Activated B cell treated with CpG ODN at 0.5 μM for 24 hours (primary cell): ENCODE results near the gene CUL4B. TPM values are rescaled to one million over a fixed set of nuclear protein-coding genes. Genes with fewer than 3 reads are reported as not detected.
"Not testable (repeated sequence)": the region's sequence is repeated elsewhere in the genome, so short reads cannot be mapped to it uniquely, and the experiment has no call there.

ENCODE experiments used
- ATAC-seq: fragments of 200-7000 bp; cut with Tn5 transposase; one replicate; pipeline ENCODE4 v1.10.0; 2021; ENCODE audit warnings: low read depth, mild to moderate bottlenecking, moderate library complexity
- CTCF ChIA-PET: fragments of 350-600 bp; sonication (Branson Sonifier 250); formaldehyde crosslinking; loops from one replicate; lab custom pipeline; 2021; ENCODE audit warnings: antibody characterized with exemption; lab: Charles Lee
- POLR2A ChIA-PET: fragments of 350-600 bp; sonication (Branson Sonifier 250); formaldehyde crosslinking; loops from one replicate; lab custom pipeline; 2021; ENCODE audit warnings: antibody characterized with exemption; lab: Charles Lee
- DNase-seq: peaks from one replicate; pipeline ENCODE4 v3.0.0; 2022
- H3K27ac Mint-ChIP-seq: one replicate; pipeline ENCODE4 v1.8.0; 2020; ENCODE audit warnings: mixed read lengths
- H3K27me3 Mint-ChIP-seq: one replicate; pipeline ENCODE4 v1.8.0; 2021; ENCODE audit warnings: mixed read lengths
- H3K36me3 Mint-ChIP-seq: one replicate; pipeline ENCODE4 v1.8.0; 2021; ENCODE audit warnings: low read depth, mixed read lengths
- H3K4me1 Mint-ChIP-seq: one replicate; pipeline ENCODE4 v1.8.0; 2021; ENCODE audit warnings: mixed read lengths
- H3K4me3 Mint-ChIP-seq: one replicate; pipeline ENCODE4 v1.8.0; 2020; ENCODE audit warnings: mild to moderate bottlenecking, mixed read lengths
- H3K9me3 Mint-ChIP-seq: one replicate; pipeline ENCODE4 v1.8.0; 2020; ENCODE audit warnings: mixed read lengths
- intact Hi-C: fragments of 100-400 bp; cut with micrococcal nuclease; formaldehyde crosslinking; loops from one replicate; pipeline ENCODE4 v1.15.1; 2024
- total RNA-seq: library from RNA; stranded (reverse); gene quantifications from 2 replicates; pipeline ENCODE4 v1.2.3, GENCODE V29; 2022
- TF ChIP-seq, protein P1 (sequence below): fragments of 200-600 bp; IDR thresholded peaks from one replicate; pipeline ENCODE4 v1.8.0; 2022; ENCODE audit warnings: antibody characterized with exemption, mild to moderate bottlenecking

The CUL4B gene
- total RNA-seq, 1 donor from 2014 or later, result 35.9 TPM

DNA sequence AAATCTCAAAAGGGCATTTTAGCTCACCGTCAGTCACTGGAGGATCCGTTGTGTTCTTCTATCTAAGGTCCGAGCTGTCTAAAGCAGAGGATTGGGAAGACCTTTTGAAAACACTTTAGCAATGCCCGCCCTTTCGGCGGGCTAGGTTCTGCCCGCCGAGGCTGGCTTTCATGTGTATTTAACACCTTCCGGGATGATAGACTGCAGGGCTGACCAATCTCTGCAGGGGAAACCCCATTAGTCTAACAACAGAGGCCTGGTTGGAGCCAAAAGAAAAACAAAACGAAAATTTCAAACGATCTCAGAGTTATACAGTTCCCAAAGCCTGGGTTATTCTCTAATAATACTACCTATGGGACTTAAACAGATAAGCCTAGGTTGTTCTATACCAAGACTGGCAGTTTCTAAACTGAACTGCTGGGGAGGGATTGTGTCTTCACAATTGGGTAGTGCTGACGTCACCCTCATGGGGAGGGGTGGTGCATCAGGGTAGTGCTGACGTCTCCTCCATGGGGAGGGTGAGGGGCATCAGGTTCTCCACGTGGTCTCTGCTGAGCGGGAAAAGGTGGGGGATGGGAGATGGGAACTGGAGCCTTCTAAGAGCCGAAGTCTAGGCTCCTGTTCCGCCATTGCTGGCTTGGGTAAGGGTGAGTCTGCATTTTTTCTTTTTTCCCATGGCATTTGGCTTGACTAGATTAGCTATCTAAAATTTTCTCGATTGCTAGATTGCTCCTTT, 14.8 kb upstream of the CUL4B start:
- H3K27me3 Mint-ChIP-seq, result no peaks in the 10 kb centered on the region
- intact Hi-C loops, result no loop called here
- TF ChIP-seq, protein P1, sequence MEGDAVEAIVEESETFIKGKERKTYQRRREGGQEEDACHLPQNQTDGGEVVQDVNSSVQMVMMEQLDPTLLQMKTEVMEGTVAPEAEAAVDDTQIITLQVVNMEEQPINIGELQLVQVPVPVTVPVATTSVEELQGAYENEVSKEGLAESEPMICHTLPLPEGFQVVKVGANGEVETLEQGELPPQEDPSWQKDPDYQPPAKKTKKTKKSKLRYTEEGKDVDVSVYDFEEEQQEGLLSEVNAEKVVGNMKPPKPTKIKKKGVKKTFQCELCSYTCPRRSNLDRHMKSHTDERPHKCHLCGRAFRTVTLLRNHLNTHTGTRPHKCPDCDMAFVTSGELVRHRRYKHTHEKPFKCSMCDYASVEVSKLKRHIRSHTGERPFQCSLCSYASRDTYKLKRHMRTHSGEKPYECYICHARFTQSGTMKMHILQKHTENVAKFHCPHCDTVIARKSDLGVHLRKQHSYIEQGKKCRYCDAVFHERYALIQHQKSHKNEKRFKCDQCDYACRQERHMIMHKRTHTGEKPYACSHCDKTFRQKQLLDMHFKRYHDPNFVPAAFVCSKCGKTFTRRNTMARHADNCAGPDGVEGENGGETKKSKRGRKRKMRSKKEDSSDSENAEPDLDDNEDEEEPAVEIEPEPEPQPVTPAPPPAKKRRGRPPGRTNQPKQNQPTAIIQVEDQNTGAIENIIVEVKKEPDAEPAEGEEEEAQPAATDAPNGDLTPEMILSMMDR, result no peak
- H3K36me3 Mint-ChIP-seq, result no peaks in the 10 kb centered on the region
- no peak for ATAC-seq
- peaks cover 3% of the 10 kb centered on the region for H3K4me1 Mint-ChIP-seq
- ChIA-PET CTCF (no interaction called here), POLR2A (no interaction called here)
- H3K9me3 Mint-ChIP-seq, result no peaks in the 10 kb centered on the region
- no peak overlapping the region for H3K4me3 Mint-ChIP-seq
- DNase-seq, result no peak
- H3K27ac Mint-ChIP-seq, result no peak overlapping the region

DNA sequence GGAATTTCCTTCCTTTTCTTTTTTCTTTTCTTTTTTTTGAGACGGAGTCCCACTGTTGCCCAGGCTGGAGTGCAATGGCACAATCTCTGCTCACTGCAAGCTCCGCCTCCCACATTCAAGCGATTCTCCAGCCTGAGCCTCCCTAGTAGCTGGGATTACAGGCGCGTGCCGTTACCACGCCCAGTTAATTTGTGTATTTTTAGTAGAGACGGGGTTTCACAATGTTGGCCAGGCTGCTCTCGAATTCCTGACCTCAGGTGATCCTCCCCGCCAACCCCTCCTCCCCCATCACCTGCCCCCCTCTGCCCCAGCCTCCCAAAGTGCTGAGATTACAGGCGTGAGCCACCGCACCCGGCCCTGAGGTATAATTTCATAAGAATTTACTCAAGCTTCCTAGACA, 13.0 kb upstream of the CUL4B start:
- H3K27me3 Mint-ChIP-seq, H3K9me3 Mint-ChIP-seq, intact Hi-C loops, ATAC-seq, DNase-seq, H3K27ac Mint-ChIP-seq, H3K4me1 Mint-ChIP-seq, H3K36me3 Mint-ChIP-seq, H3K4me3 Mint-ChIP-seq, POLR2A ChIA-PET, CTCF ChIA-PET: not testable (repeated sequence)

DNA sequence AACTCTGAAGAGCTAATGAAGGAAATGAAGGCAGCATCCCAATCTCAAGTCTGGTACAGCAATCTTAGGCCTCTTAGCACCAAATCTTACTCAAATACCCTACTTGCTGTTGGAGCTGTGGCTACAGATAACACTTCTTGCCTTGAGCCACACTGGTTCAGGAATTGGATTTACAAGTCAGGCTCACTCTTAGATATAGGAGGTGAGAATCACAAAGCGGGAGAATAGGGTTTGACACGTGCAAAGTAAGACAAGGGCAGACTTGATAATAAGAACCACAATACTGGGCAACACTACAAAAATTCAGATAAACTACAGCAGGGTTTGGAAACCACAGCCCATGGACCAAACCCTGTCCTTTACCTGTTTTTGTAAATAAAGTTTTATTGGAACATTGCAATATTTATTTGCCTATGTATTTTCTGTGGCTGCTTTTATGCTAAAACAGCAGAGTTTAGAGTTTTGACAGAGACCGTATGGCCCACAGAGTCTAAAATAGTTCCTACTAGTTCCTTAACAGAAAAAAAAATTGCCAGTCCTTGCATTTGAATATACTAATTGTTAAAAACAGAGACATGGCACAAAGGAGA, 9.3 kb upstream of the CUL4B start:
- Mint-ChIP-seq H3K9me3 (no peaks in the 10 kb centered on the region), H3K36me3 (no peaks in the 10 kb centered on the region), H3K4me1 (no peaks in the 10 kb centered on the region), H3K27ac (no peak overlapping the region), H3K27me3 (no peaks in the 10 kb centered on the region), H3K4me3 (no peak overlapping the region)
- no peak for ATAC-seq
- no peak for DNase-seq
- intact Hi-C loops, result no loop called here
- ChIA-PET POLR2A (interaction anchor here (1.9 kb wide), 1 partner anchor 9 kb away, joined by 8 read pairs; the partner anchor contains the start of gene CUL4B), CTCF (no interaction called here)
- TF ChIP-seq, protein P1, result no peak

DNA sequence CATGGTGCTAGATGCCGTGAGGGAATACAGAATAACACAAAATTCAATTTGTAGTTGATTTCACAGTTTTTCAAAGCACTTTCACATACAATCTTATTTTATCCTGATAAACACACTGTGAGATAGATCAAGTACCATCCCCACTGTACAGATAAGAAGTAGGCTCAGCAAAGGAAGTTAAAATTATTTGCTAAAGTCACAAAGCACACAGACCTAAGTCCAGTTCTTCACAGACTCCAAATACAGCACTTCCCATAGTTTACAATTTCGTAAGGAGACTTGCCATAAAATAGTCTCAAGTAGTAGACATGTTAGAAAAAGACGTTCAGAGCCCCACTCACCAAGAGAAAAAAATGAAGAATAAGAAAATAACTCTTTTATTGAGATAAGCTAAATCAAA, 7.8 kb upstream of the CUL4B start:
- POLR2A ChIA-PET, result no interaction called here
- no peaks in the 10 kb centered on the region for H3K36me3 Mint-ChIP-seq
- no peak overlapping the region for H3K4me3 Mint-ChIP-seq
- no peaks in the 10 kb centered on the region for H3K4me1 Mint-ChIP-seq
- no peaks in the 10 kb centered on the region for H3K27me3 Mint-ChIP-seq
- TF ChIP-seq, protein P1, result no peak
- intact Hi-C loops, result no loop called here
- no peak for ATAC-seq
- no peak for DNase-seq
- CTCF ChIA-PET, result no interaction called here
- H3K9me3 Mint-ChIP-seq, result no peaks in the 10 kb centered on the region
- no peak overlapping the region for H3K27ac Mint-ChIP-seq

DNA sequence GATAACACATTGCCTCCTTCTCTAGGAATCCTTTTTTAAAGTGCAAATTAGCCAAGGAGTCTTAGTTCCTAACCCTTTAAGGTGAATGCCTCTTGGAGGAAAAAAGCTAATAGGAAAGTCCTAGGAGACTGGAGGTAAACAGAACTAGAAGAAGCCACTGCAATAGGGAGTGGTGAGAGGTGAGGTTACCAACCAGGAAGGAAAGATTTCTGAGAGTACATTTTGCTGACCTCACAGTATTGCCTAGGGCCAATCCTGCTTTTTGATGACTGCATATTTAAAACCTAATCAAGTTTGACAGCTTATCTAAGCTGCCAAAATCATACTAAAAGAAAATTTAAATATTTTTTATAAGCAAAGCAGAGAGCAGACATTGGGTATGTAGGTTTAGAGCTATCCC, 7.3 kb upstream of the CUL4B start:
- ChIA-PET CTCF (no interaction called here), POLR2A (no interaction called here)
- intact Hi-C loops, result no loop called here

More for the DNA sequence above, 7.3 kb upstream of the CUL4B start:
- no peaks in the 10 kb centered on the region for H3K4me1 Mint-ChIP-seq
- no peak overlapping the region for H3K27ac Mint-ChIP-seq
- ATAC-seq, result no peak
- no peak for DNase-seq
- TF ChIP-seq, protein P1, result no peak
- no peaks in the 10 kb centered on the region for H3K9me3 Mint-ChIP-seq
- H3K27me3 Mint-ChIP-seq, result no peaks in the 10 kb centered on the region
- no peak overlapping the region for H3K4me3 Mint-ChIP-seq
- H3K36me3 Mint-ChIP-seq, result no peaks in the 10 kb centered on the region
